ENCODE data around the gene GHDC. TPM values are rescaled to one million over a fixed set of nuclear protein-coding genes. Genes with fewer than 3 reads are reported as not detected.
"Not testable (repeated sequence)": the region's sequence is repeated elsewhere in the genome, so short reads cannot be mapped to it uniquely, and the experiment has no call there.

Gene GHDC
- 22.7 TPM for total RNA-seq

- ATAC-seq (peak; percentile 96), DNase-seq (ENCODE audit: low spot score) (peak; percentile 89)
- intact Hi-C loops (cut with DNase I): no loop called here
Measured at GRCh38 chr17:42193969-42194899, at the start of gene GHDC. Gene GHDC (minus strand): TSS chr17:42194494. CDS start chr17:42193581, 913 bp downstream.

DNA sequence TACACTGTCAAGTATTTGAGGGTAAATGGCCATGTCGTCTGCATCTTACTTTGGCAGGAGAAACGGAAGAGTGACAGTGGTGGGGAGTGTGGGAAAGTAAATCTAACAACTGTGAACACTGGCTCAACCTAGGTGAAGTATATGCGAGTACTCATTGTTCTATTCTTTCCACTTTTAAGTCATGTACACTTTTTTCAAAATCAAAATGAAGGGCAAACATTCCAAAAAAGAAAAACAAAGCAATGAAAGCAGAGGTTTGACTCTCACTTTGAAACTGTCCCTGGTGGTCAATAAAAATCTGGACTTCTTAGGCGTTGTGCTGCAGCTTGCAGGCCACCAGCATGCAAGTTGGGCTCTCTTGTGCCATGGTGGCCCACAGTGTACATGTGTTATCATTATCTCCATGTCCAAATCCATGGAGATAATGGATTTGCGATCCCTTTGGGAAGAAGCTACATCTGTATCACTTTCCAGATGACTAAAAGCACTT lies 49.2 kb upstream of the GHDC start:
- intact Hi-C loops (cut with DNase I): no loop called here
- peak; percentile 40 for ATAC-seq

GRCh38 chr17:42241871-42242270 lies 47.6 kb upstream of the GHDC start:
- intact Hi-C loops (cut with DNase I): no loop called here
- DNase-seq (ENCODE audit: low spot score): no peak
- ATAC-seq: no peak

More for the DNA sequence above, 49.2 kb upstream of the GHDC start:
- DNase-seq (ENCODE audit: low spot score): no peak

- intact Hi-C loops (cut with DNase I); DNase-seq (ENCODE audit: low spot score): not testable (repeated sequence)
Measured at GRCh38 chr17:42240863-42241262, 46.6 kb upstream of the GHDC start.

DNA sequence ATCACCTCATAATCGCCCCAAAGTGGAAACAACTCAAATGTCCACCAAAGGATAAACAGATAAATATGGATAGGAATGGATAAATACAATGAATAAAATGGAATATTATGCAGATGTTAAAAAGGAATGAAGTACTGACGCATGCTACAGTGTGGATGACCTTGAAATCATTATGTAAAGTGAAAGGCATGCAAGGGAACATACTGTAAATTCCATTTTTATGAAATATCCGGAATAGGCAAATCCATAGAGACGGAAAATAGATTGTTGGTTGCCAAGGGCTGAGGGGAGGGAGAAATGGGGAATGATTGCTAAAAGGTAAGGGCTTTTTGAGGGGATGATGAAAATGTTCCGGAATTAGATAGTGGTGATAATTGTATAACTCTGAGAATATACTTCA lies 45.9 kb upstream of the GHDC start:
- DNase-seq (ENCODE audit: low spot score) (no peak), ATAC-seq (no peak)
- intact Hi-C loops (cut with DNase I): no loop called here

More at GRCh38 chr17:42240863-42241262, 46.6 kb upstream of the GHDC start:
- ATAC-seq: not testable (repeated sequence)

- intact Hi-C loops (cut with DNase I); ATAC-seq; DNase-seq (ENCODE audit: low spot score): not testable (repeated sequence)
Measured at GRCh38 chr17:42239576-42239975, 45.3 kb upstream of the GHDC start.

- intact Hi-C loops (cut with DNase I): no loop called here
- DNase-seq (ENCODE audit: low spot score): no peak
- ATAC-seq: no peak
Measured at GRCh38 chr17:42236760-42237159, 42.5 kb upstream of the GHDC start.

GRCh38 chr17:42233994-42234393 lies 39.7 kb upstream of the GHDC start:
- ATAC-seq: no peak
- DNase-seq (ENCODE audit: low spot score): no peak
- intact Hi-C loops (cut with DNase I): no loop called here

DNA sequence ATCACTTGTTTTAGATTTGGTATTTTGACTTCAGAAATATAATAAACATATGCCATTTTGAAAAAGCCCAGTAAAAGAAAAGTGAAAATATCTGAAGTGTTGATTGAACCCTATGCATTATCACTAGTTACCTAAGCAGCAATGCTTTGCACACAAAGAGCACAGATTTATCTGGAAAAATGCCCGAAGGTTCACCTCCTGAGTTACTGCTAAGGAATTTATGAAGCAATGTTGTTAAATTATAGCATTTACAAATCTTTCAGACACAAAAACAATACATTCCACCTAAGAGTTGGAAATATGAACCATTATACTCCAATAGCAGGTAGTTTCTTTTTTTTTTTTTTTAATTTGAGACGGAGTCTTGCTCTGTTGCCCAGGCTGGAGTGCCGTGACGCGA lies 38.9 kb upstream of the GHDC start:
- intact Hi-C loops (cut with DNase I): no loop called here
- ATAC-seq (no peak), DNase-seq (ENCODE audit: low spot score) (no peak)

DNA sequence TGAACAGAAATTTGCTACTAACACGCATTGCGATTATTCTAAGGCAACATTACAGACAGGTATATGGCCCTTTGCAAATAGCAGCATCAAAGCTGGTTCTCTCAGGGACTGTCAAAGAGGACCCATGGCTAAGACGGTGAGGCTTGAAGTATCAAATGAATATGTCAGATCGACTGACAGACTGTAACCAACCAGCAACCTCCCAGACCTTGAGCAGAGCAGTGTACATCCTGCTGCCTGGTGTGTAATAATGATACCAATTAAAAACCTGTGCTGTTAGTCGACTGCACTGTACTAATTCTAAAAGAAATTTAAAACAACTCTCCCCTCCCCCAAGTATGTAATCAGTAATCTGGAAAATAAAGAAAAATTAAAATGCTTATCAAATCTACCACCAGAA lies 35.9 kb upstream of the GHDC start:
- ATAC-seq (no peak), DNase-seq (ENCODE audit: low spot score) (no peak)
- intact Hi-C loops (cut with DNase I): no loop called here

GRCh38 chr17:42227849-42228700 lies 33.8 kb upstream of the GHDC start:
- intact Hi-C loops (cut with DNase I): no loop called here
- DNase-seq (ENCODE audit: low spot score) (no peak), ATAC-seq (peak; percentile 39)

GRCh38 chr17:42225646-42226045 lies 31.4 kb upstream of the GHDC start:
- ATAC-seq: no peak
- DNase-seq (ENCODE audit: low spot score): no peak
- intact Hi-C loops (cut with DNase I): no loop called here

- intact Hi-C loops (cut with DNase I): no loop called here
- DNase-seq (ENCODE audit: low spot score): no peak
- ATAC-seq: no peak
Measured at GRCh38 chr17:42224651-42225050, 30.4 kb upstream of the GHDC start.

DNA sequence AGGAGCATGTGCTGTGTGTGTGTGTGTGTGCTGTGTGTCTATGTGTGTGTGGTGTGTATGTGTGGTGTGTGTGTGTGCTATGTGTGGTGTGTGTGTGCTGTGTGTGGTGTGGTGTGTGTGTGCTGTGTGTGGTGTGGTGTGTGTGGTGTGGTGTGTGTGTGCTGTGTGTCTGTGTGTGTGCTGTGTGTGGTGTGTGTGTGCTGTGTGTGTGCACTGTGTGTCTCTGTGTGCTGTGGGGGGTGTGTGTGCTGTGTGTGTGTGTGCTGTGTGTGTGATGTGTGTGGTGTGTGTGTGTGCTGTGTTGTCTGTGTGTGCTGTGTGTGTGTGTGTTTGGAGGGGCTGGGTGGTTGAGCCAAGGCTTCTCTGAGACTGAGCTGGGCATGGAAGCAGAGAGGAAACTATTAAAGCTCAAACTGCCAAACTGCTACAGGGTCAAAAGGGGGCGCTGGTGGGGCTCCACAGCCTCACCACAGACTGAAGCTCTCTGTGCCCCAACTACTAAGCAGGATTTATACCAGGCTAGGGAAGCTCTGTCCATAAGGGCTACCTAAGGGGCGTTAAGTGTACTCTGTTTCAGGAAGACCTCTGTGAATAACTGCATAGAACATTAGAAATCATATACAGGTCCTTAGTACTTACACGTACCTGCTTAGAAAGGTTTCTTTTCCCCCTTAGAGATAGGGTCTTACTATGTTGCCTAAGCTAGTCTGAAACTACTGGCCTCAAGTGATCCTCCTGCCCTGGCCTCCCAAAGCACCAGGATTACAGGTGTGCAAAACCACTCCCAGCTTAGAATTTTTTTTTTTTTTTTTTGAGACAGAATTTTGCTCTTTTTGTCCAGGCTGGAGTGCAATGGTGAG lies 27.8 kb upstream of the GHDC start:
- ATAC-seq (peak; percentile 45), DNase-seq (ENCODE audit: low spot score) (no peak)
- intact Hi-C loops (cut with DNase I): no loop called here

DNA sequence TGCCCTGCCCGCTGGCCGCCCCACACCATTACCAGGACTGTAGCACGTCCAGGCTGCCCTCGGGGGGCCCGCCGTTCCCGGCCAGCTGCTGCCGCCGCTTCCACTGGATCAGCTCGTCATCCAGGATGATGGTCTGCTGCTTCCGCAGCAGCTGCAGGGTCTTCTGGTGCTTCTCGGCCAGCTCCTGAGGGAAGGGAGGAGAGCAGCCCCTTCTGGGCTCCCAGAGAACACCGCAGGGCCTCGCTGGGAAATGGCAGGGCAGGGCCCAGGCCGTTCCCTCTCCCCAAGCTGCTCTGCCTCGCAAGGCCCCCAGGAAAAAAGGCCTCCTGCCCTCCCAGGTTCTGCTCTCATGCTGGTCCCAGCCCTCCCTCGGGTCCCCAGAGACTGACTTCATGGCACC lies 25.0 kb upstream of the GHDC start:
- intact Hi-C loops (cut with DNase I): loop anchor here (10.0 kb wide), 1 partner anchor 576 kb away; the partner anchor contains the start of genes CNTD1 and COA3
- ATAC-seq: peak; percentile 23
- not testable (repeated sequence) for DNase-seq (ENCODE audit: low spot score)

DNA sequence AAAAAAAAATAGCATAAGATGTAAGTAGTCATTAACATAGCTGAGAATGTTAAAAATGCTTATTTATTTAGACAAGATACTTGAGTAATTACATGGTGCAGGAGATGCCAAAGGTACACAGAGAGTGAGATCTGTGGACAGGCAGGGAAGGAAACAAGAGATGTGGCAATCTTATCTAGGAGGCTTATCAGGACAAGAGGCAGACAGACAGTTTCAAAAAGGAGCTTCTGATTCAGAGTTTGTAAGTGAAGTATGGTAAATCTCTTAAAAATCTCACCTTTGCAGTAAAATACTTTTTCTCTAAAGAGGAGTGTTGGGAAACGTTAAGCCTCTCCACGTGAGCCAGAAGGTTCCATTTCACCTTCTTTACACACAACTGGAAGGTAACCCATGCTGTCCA lies 19.9 kb upstream of the GHDC start:
- intact Hi-C loops (cut with DNase I): loop anchor here (10.0 kb wide), 1 partner anchor 581 kb away; the partner anchor contains the start of genes CNTD1 and COA3
- no peak for ATAC-seq

DNA sequence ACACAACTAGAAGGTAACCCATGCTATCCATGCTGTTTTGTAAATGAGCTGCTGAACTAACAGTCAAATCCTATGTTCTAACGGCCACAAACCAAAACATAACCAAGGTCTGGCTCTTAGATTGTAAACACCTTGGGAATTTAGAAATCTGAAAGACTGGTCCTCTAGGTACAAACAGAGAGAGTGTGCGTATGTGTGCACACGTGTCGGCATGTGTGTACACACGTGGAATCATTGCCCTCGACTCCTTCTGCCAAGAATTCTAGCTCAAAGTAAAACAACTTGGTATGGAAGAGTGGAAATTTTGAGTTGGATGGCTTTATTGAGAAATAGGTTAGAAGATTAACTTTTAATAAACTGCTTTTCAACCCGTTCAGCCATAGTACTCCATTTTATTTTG lies 18.1 kb upstream of the GHDC start:
- DNase-seq (ENCODE audit: low spot score): no peak
- intact Hi-C loops (cut with DNase I): loop anchor here (10.0 kb wide), 1 partner anchor 582 kb away; the partner anchor contains the start of genes CNTD1 and COA3

More for the DNA sequence above, 19.9 kb upstream of the GHDC start:
- DNase-seq (ENCODE audit: low spot score): no peak

GRCh38 chr17:42211921-42212341 lies 17.6 kb upstream of the GHDC start:
- intact Hi-C loops (cut with DNase I): loop anchor here (10.0 kb wide), 1 partner anchor 583 kb away; the partner anchor contains the start of genes CNTD1 and COA3
- DNase-seq (ENCODE audit: low spot score) (peak; percentile 90), ATAC-seq (peak; percentile 94)

More for the DNA sequence above, 18.1 kb upstream of the GHDC start:
- peak; percentile 74 for ATAC-seq

Data from sciatic nerve (tissue), 2 donors.